HL-60/S4 treated with phorbol 12-myristate 13-acetate at 8.2 ng/mL for 4 days and 3 days (cell line): ENCODE data around the gene PDE4B.

Experiments used
- in situ Hi-C: fragments of 300-500 bp; cut with MboI; formaldehyde crosslinking; loops from 2 replicates; pipeline ENCODE4 v1.15.0; 2022; ENCODE audit warnings: low sequenced_read_pairs

PDE4B gene

DNA sequence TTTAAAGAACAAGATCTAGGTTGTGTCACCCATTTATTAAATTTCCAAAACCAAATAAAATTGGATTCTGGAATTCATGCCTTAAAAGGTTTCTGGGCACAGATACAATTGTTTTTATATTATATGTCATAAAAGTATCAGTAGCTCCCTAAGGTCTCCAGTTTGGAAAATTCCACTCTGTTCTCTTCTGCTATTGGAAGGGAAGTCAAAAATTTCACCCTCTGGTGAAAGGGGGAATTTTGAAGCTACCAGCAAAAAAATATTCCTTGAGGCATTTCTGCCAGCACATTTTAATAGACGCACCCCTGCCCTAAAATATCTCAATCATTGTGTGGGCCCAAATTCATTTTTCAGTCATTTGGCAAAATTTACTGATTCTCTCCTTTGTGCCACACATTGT, 455.6 kb downstream of the PDE4B start:
- in situ Hi-C loops: loop anchor here (25.0 kb wide), 1 partner anchor 286 kb away; no protein-coding TSS in a partner anchor

DNA sequence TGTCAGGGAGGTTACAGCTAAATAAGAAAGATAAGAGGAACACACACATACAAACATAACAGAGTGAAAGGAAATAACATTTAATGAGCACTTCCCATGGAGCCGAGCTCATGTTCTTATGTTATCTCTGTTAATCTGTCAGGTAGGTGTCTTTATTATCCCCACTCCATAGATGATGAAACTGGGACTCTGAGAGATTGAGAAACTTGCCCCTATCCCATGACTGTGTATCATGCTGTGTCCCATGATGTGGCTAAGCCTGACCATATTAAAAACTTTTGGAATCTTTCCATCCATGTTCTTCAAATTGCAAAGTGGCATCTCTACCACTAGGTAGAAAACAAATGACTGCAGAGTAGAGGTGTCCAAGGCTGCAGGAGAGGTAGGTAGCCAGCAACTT, 456.1 kb downstream of the PDE4B start:
- in situ Hi-C loops: loop anchor here (25.0 kb wide), 1 partner anchor 286 kb away; no protein-coding TSS in a partner anchor

DNA sequence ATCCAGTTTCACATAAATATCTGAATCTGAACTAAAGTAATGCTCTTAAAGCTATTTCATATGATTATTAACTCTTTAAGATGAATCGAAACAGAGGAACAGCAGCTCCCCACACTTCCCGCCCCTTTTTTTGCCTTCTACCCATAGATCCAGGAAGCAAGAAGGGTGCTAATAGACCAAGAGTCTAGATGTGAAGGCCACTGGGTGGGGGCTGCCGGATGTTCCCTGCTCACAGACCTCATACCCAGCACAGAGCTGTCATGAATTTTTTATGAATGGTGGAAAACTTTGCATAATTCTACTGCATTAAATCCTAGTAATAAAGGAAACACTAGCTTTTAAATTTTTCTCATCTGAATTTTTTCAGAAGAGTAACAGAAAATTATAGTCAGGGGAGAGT, 457.4 kb downstream of the PDE4B start:
- in situ Hi-C loops: loop anchor here (10.0 kb wide), 2 partner anchors 85 to 195 kb away; no protein-coding TSS in a partner anchor

DNA sequence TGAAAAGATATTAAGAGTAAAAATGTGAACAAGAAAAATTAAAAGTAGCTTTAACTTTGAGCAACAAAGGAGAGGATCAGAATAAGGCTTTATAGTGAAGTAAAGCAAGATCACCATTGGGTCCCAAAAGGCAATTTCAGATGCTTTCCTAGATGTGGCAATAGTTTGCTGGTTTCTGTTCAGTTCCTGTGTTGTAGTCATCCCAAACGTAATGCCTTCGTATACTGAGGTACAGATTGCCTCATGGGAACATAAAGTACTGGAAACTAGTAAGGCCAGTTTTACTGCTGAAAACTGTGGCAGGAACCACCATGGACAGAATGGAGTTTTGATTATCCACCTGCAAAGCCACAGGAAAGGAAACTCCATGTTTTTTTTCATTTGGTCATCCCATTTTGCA, 457.8 kb downstream of the PDE4B start:
- in situ Hi-C loops: loop anchor here (10.0 kb wide), 2 partner anchors 84 to 194 kb away; no protein-coding TSS in a partner anchor

DNA sequence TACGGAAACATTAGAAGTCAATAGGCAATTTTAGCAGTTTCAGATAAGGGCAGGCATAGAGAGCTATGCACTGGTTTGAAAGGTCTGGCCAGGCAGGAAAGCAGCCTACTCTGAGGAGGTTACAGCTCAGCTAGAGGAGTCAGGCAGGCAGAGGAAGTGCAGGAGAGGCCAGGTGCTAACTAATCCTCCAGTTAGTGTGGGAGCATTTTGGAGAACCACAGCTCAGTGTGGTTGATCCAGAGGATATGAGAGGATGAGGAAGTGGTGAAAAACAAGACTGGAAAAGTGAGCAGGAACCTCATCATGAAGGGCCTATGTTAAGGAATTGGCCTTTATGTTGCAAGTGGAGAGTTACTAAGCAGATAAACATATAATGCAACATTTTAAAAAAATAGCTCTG, 458.9 kb downstream of the PDE4B start:
- in situ Hi-C loops: loop anchor here (10.0 kb wide), 2 partner anchors 83 to 193 kb away; no protein-coding TSS in a partner anchor

DNA sequence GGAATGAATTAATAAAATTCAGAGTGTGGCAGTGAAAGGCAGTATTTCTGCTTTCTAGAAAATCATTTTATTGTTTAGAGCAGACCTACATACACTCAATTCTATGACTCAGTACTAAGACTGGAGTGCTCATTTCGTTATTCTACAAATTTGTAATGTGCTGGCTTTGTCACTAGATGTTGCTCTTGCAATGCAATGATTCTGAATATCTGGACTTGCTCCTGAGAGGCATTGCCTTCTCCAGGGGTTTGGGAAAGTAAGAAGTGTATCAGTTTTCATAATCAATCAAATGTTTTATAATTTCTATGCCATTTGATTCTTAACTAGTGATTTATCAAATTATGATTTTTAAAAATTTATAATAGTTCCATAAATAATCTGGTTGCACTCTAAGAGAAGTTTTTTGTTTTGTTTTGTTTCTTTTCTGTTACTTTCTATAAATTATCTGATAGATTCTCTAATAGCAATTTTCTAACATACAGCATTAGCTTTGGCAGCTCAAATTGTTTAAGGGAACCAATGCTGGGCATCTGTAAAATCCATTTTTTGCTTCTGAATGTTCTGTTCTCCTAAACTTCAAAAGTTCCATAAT, 460.7 kb downstream of the PDE4B start:
- in situ Hi-C loops: loop anchor here (10.0 kb wide), 2 partner anchors 81 to 191 kb away; no protein-coding TSS in a partner anchor

DNA sequence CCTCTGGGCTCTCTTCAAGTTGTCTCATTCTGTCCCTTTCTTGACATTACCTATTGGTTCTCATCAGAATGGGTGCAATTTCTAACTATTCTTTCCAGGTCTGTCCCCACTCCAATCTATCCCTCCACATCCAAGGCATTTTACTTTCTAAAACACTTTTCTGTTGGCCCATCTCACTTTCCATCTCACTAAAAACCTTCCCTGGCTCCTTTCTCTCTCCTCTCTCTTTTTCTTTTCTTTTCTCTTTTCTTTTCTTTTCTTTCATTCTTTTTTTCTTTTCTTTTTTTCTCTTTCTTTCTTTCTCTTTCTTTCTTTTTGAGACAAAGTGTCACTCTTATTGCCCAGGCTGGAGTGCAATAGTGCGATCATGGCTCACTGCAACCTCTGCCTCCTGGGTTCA, 462.1 kb downstream of the PDE4B start:
- in situ Hi-C loops: loop anchor here (10.0 kb wide), 2 partner anchors 80 to 190 kb away; no protein-coding TSS in a partner anchor

DNA sequence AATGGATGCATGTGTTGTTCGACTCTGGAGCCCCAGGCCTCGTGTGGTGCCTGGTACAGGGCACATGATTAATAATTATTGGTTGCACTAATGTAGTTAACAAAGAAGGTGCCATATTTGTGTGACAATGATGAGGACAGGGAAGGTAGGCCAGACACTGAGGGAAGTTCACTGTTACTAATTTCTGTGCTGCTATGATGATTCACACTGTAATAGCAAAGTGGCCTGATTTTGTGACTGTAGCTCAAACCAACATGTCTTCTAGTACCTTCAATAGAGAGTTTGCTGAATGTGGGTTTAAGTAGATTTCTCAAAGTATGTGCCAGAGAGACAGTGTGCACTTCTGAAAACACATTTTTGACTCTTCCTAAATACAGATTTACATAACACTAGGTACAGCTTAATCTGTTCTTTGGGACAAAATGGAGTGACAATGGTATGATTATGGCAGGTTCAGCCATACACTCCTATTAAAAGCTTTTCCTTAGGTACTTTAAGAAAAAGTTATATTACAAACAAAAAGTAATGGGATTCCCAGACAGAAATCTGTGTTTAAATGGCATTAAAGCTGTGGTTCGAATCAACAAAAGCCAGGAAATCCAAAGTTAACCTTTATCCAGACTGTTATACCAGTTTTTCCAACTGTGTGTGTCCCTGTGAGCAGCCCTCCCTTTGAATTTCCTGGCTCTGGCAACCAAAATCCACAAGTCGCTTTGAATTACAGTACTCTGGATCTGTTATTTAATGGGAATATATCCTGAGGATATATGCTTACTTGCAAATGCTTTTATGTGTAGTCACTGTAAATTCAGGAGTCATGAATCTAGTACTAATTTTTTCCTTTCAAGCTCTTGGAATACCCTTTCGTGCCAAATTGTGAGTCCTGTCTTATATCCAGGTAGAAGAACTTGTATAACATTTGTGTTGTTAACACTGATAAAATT, 464.2 kb downstream of the PDE4B start:
- in situ Hi-C loops: loop anchor here (10.0 kb wide), 2 partner anchors 78 to 188 kb away; no protein-coding TSS in a partner anchor

DNA sequence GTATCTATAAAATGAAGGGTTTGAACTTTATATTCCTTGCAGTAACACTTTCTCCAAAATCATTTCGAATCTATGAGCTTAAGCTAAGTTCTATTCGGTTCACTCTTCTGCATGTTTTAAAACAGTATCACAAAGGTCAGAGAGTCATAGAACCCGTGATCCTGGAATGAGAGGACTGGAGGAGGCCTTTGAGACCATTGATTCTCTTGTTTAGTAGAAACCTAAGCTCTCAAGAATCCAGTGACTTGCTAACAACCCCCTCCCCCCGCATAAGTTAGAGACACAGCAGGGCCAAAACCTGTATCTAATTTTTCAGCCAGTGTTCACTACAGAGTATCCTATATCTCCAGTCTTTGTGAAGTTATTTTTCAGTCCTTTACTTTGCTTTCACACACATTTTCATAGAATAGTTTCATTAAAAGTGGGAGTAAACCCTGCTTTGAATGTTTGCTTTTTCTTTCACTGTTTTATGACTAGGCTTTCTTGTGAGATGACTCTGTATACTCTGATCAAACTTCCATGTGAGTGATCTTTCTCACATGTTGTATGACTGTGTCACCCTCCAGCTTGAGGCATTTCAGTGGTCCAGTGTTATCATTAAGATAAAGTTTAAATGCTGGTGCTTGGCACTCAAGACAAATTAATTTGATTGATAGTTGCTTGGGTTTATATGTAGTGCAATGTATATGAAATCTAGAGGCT, 465.9 kb downstream of the PDE4B start:
- in situ Hi-C loops: loop anchor here (10.0 kb wide), 2 partner anchors 76 to 186 kb away; no protein-coding TSS in a partner anchor

DNA sequence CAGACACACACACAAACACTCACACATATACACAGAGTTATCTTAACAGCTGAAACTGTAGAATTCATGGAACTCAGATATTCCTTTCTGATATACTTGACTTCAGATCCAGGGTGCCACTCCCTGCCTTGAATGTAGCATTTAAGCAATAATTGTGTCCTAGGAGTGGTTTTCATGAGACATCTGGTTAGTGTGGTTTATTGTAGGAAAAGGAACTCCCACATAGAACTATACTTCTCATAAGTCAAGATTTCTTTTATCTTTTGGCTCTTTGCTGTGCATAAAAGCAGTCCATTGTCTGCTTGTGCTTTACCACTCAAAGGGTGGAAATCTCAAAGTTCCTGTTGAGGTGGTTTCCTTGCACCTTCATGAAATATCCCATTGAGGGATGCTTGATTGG, 468.7 kb downstream of the PDE4B start:
- in situ Hi-C loops: no loop called here

DNA sequence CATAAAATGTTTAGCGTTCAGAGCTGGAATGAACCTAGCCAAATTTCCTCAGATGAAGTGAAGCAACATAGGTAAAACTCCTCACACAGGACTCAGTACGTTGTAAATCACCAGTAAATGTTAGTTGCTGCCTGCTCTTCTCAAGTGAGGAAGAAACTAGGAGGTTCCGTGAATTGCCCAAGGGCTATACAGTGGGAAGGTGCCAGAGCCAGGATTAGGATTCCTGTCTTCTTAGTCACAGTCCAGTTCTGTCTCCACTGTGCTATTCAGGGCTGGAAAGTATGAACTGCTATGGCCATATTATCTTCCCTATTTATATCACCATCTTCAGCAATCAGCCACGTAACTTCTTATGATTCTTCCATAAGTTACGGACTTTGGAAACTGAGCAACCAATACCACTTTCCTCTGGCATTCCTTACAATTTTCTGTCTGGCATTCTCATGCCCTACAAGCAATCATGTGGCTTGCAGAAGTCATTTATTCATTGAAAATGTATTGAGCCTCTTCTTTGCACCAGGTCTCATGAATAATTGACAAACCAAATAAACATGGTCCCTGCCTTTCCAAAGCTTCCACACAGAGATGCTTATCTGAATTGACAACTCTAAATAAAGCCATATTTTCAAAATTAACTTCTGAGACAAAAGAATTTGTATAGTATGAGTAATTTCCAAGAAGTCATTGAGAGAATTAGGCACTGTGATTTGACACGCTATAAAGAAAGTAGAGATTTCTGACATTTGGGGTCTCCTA, 469.7 kb downstream of the PDE4B start:
- in situ Hi-C loops: no loop called here

DNA sequence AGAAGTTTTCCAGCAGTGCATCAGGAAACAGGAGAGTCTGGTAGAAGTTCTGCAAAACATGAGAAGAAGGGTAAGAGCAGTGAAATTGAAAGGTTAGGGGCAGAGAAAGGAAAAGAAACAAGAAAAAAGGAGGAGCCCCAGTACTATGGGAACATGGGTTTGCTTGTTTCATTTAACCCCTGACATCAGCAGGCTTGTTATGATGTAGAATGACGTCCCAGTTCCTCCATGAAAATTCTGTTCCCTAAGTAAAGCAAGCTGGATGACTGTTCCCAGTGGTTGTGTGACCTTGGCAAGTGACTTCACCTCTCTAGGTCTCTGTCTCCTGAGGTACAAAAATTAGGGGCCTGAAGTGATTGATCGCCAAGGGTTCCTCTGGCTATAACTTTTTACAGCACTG, 472.6 kb downstream of the PDE4B start:
- in situ Hi-C loops: no loop called here

DNA sequence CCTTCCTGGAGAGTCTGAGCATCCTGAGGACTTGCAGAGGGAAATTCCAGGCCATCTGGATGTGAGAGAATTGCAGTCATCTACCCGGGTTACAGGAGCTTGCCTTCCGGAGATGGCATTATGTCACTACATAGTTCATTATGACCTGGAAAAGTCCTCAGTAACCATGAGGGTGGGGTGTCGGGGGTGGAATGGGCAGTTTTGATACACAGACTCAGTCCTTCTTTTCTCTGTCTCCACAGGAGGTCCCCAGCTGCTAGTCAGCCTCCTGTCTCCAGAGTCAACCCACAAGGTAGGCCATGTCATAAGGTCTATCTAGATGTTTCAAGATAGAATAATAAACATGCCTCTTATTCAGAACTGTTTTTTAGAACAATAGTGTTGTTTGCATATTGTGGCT, 473.1 kb downstream of the PDE4B start:
- in situ Hi-C loops: no loop called here

DNA sequence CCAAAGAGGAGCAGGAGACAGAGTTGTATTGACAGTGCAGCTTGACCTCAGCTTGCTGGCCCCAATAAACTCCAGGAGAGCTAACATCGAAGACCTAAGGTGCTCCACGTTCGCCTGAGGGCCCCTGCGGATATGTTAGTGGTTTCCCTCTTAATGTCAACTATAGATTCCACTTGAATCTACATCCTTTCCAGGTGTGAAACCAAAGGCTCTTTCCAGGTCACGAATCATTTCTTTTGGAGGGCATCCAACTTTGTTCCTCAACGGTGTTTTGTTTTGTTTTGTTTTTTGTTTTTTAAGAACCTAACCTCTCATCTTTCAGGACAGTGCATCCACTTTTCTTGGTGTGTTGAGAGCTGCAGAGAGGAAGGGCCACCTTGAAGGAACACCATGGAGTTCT, 473.7 kb downstream of the PDE4B start:
- in situ Hi-C loops: no loop called here

DNA sequence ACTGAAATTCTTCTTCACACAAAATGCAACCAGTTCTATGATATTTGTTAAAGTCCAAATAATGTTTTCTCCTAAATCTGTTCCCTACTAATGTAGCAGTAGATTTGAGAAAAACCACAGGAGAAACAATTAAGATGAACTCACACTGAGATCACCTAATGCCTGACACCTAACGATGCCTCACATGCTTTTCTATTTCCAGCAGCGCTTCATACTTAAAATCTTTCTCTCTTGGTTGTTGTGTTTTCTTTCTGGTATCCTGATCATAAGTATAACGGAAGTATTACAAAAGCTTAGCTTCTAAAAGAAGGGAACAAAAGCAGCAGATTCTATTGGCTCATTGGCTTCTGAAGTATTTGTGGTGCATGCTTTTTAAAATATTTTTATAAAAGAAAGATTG, 474.1 kb downstream of the PDE4B start:
- in situ Hi-C loops: no loop called here

DNA sequence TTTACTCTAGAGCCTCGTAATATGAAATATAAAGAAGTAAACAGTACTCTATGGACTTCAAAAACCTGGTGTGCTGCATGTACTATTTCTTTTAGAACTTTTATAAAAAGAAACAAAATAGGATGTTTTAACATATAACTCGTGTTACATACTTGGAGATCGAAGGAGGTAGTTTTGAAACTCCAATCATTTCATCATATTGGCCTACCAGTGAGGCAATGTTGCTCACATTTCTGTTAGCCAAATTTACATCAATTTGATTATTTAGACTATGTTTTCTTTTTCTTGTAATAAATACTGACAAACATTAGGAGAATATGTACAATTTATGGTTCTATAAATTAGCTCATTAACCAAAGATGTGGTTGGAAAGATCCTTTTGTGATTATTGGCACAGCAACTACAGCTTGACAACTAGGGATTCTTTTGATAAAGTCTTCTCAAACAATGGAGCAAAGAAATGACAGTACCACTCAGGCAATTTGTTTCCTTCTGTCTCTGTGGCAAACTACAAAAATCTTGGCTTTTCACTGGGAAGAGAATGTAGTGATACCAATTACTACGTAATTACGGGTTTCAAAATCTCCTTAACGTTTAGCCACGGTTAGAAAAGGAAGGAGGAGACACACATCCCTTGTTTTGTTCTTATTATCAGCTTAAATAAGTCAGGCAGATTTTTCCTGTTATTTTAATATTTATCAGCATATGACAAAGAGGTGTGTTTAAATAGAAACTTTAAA, 474.7 kb downstream of the PDE4B start:
- in situ Hi-C loops: no loop called here

DNA sequence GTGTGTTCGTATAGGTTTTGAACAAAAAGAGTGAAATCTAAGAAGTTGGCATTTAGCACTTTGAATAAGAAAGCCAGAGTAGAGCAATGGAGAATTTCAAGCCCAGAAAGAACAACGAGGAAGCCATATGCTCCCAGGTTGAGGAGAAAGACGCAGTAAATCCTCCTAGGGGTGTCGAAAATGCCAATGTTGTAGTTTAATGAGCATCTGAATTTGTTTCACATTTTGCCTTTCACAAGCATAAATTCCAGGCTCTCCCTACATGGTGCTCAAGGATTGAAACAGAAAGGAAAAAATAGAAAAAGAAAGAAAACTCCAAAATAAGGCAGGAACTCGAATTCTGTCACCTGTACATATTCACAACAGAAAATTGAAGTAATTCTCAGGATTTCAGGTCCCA, 476.5 kb downstream of the PDE4B start:
- in situ Hi-C loops: no loop called here

DNA sequence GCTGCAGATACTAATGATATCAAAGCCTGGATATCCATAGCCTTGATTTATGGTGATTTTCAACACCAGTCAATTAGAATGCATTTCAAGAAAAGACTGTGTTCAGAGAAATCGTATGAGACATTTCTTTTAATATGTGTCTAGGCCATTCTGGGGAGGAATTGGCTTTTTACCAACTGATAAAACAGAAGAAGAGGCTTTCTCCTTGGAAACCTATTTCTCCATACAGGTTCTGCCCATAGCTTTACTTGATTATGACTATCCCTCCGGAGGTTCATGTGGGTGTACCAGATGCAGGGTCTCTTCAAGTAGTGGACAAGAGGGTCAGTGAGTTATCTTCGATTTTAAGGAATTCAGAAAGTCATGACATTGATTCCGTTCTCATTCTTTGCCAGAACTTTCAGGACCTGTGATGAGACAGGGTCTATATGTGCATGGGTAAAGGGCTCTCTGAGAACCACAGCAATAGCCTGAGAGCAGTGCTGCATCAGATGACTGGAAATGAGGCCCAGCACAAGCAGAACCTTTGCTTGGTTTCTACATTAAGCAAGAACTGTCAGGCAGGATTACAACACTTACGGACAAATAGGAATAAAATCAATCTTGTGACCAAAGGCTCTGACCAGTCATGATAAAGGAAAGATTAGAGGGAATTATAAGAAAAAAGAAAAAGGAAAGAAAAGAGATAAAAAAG, 477.6 kb downstream of the PDE4B start:
- in situ Hi-C loops: no loop called here
